ENCODE data around the gene IL6.

The IL6 gene

GRCh38 chr7:22730066-22730710 is 3.2 kb downstream of the IL6 start:
- no peak overlapping the region for H3K27ac Mint-ChIP-seq
- TF ChIP-seq CTCF (IDR thresholded peaks at IDR 0.05; ENCODE audit: unreplicated experiment in 3 of 3), result no peak
- peaks cover 8% of the 10 kb centered on the region for H3K27me3 Mint-ChIP-seq (ENCODE audit: low read depth)
- H3K9me3 Mint-ChIP-seq, result no peaks in the 10 kb centered on the region
- H3K4me3 Mint-ChIP-seq, result no peak overlapping the region
- peaks cover 20% of the 10 kb centered on the region for H3K4me1 Mint-ChIP-seq
- no peaks in the 10 kb centered on the region for H3K36me3 Mint-ChIP-seq (ENCODE audit: low read depth)

DNA sequence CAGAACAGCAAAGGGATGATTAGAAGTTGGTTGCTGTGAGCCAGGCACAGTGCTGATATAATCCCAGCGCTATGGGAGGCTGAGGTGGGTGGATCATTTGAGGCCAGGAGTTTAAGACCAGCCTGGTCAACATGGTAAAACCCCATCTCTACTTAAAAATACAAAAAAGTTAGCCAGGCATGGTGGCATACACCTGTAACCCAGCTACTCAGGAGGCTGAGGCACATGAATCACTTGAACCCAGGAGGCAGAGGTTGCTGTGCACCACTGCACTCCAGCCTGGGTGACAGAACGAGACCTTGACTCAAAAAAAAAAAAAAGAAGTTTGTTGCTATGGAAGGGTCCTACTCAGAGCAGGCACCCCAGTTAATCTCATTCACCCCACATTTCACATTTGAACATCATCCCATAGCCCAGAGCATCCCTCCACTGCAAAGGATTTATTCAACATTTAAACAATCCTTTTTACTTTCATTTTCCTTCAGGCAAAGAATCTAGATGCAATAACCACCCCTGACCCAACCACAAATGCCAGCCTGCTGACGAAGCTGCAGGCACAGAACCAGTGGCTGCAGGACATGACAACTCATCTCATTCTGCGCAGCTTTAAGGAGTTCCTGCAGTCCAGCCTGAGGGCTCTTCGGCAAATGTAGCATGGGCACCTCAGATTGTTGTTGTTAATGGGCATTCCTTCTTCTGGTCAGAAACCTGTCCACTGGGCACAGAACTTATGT is 4.1 kb downstream of the IL6 start:
- Mint-ChIP-seq H3K4me1 (peaks cover 11% of the 10 kb centered on the region), H3K4me3 (no peak overlapping the region), H3K36me3 (ENCODE audit: low read depth) (no peaks in the 10 kb centered on the region), H3K27ac (no peak overlapping the region), H3K9me3 (no peaks in the 10 kb centered on the region), H3K27me3 (ENCODE audit: low read depth) (peaks cover 8% of the 10 kb centered on the region)
- TF ChIP-seq CTCF (IDR thresholded peaks at IDR 0.05; ENCODE audit: unreplicated experiment in 3 of 3), result no peak

DNA sequence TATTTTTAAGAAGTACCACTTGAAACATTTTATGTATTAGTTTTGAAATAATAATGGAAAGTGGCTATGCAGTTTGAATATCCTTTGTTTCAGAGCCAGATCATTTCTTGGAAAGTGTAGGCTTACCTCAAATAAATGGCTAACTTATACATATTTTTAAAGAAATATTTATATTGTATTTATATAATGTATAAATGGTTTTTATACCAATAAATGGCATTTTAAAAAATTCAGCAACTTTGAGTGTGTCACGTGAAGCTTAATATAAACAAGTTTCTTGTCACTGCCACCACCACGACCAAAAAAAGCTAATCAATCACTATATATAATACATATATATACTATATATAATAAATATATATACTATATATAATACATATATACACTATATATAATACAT is 4.8 kb downstream of the IL6 start:
- H3K36me3 Mint-ChIP-seq (ENCODE audit: low read depth), result no peaks in the 10 kb centered on the region
- no peak overlapping the region for H3K27ac Mint-ChIP-seq
- H3K4me1 Mint-ChIP-seq, result peaks cover 4% of the 10 kb centered on the region
- H3K4me3 Mint-ChIP-seq, result no peak overlapping the region
- H3K9me3 Mint-ChIP-seq, result peaks cover 4% of the 10 kb centered on the region
- H3K27me3 Mint-ChIP-seq (ENCODE audit: low read depth), result peaks cover 8% of the 10 kb centered on the region
- no peak for TF ChIP-seq CTCF (IDR thresholded peaks at IDR 0.05; ENCODE audit: unreplicated experiment in 3 of 3)

GRCh38 chr7:22732556-22733126 is 5.6 kb downstream of the IL6 start:
- peaks cover 4% of the 10 kb centered on the region for H3K27me3 Mint-ChIP-seq (ENCODE audit: low read depth)
- H3K36me3 Mint-ChIP-seq (ENCODE audit: low read depth), result no peaks in the 10 kb centered on the region
- peaks cover 9% of the 10 kb centered on the region for H3K9me3 Mint-ChIP-seq
- H3K4me3 Mint-ChIP-seq, result no peak overlapping the region
- H3K4me1 Mint-ChIP-seq, result no peaks in the 10 kb centered on the region
- peak in 2 of 3 experiments; percentile 20 for TF ChIP-seq CTCF (IDR thresholded peaks at IDR 0.05; ENCODE audit: unreplicated experiment in 3 of 3)
- no peak overlapping the region for H3K27ac Mint-ChIP-seq

- Mint-ChIP-seq H3K27ac (no peak overlapping the region), H3K9me3 (peaks cover 9% of the 10 kb centered on the region), H3K4me1 (no peaks in the 10 kb centered on the region), H3K36me3 (ENCODE audit: low read depth) (no peaks in the 10 kb centered on the region), H3K4me3 (no peak overlapping the region), H3K27me3 (ENCODE audit: low read depth) (peaks cover 4% of the 10 kb centered on the region)
- TF ChIP-seq CTCF (IDR thresholded peaks at IDR 0.05; ENCODE audit: unreplicated experiment in 3 of 3), result no peak
Observed at GRCh38 chr7:22733761-22734160, 6.8 kb downstream of the IL6 start.

Measured in nephron (organoid).